WTC11 (cell line): ENCODE data around the gene PCSK5. TPM values are rescaled to one million over a fixed set of nuclear protein-coding genes. Genes with fewer than 3 reads are reported as not detected.

Experiments used
- ATAC-seq: fragments of 200-7000 bp; cut with Tn5 transposase; 2 replicates; pipeline ENCODE4 v1.10.0; 2021; ENCODE audit warnings: mild to moderate bottlenecking, moderate library complexity
- CTCF ChIA-PET: fragments of 300-600 bp; sonication (Branson Sonifier 250); formaldehyde crosslinking; loops from one replicate; lab custom pipeline; 2021; ENCODE audit warnings: antibody characterized with exemption; lab: Charles Lee
- POLR2A ChIA-PET: fragments of 350-600 bp; sonication (Branson Sonifier 250); formaldehyde crosslinking; loops from one replicate; lab custom pipeline; 2021; ENCODE audit warnings: antibody characterized with exemption; lab: Charles Lee
- DNase-seq: peaks from one replicate; pipeline ENCODE4 v3.0.0; 2021; ENCODE audit warnings: low spot score
- H3K27ac Mint-ChIP-seq: 2 replicates; pipeline ENCODE4 v1.8.0; 2021; ENCODE audit warnings: mixed read lengths
- H3K27me3 Mint-ChIP-seq: 2 replicates; pipeline ENCODE4 v1.8.0; 2021; ENCODE audit warnings: low read depth, mild to moderate bottlenecking, moderate library complexity, mixed read lengths
- H3K36me3 Mint-ChIP-seq: 2 replicates; pipeline ENCODE4 v1.8.0; 2021; ENCODE audit warnings: mixed read lengths
- H3K4me1 Mint-ChIP-seq: 2 replicates; pipeline ENCODE4 v1.8.0; 2022; ENCODE audit warnings: mixed read lengths
- H3K4me3 Mint-ChIP-seq: 2 replicates; pipeline ENCODE4 v1.8.0; 2021; ENCODE audit warnings: mild to moderate bottlenecking, moderate library complexity, mixed read lengths
- H3K9me3 Mint-ChIP-seq: 2 replicates; pipeline ENCODE4 v1.8.0; 2021; ENCODE audit warnings: mixed read lengths
- AFF4 ChIP-seq: sonication (generic); formaldehyde crosslinking; IDR thresholded peaks from 2 replicates; pipeline ENCODE4 v1.8.1; 2023; ENCODE audit warnings: mild to moderate bottlenecking, missing genetic modification reagents, borderline replicate concordance
- E2F1 ChIP-seq: sonication (generic); formaldehyde crosslinking; IDR thresholded peaks from 2 replicates; pipeline ENCODE4 v1.8.0; 2022; ENCODE audit warnings: mild to moderate bottlenecking, missing genetic modification reagents
- EMX1 ChIP-seq: fragments of 250-450 bp; sonication (Bioruptor Pico); IDR thresholded peaks from 2 replicates; pipeline ENCODE4 v1.8.0; 2021; ENCODE audit warnings: mild to moderate bottlenecking
- FOXJ3 ChIP-seq: sonication (generic); formaldehyde crosslinking; IDR thresholded peaks from 2 replicates; pipeline ENCODE4 v1.9.0; 2021; ENCODE audit warnings: missing genetic modification reagents, mild to moderate bottlenecking, borderline replicate concordance
- GABPB1 ChIP-seq: sonication (generic); formaldehyde crosslinking; IDR thresholded peaks from 2 replicates; pipeline ENCODE4 v1.8.1; 2023; ENCODE audit warnings: mild to moderate bottlenecking, missing genetic modification reagents
- HMGA2 ChIP-seq: fragments of 250-450 bp; sonication (Bioruptor Pico); IDR thresholded peaks from 2 replicates; pipeline ENCODE4 v1.4.0; 2021; ENCODE audit warnings: mild to moderate bottlenecking, moderate library complexity
- MAX ChIP-seq: sonication (generic); formaldehyde crosslinking; IDR thresholded peaks from 2 replicates; pipeline ENCODE4 v1.8.0; 2022; ENCODE audit warnings: mild to moderate bottlenecking, missing genetic modification reagents
- MXD4 ChIP-seq: fragments of 250-450 bp; sonication (Bioruptor Pico); IDR thresholded peaks from 2 replicates; pipeline ENCODE4 v1.8.0; 2021; ENCODE audit warnings: mild to moderate bottlenecking, moderate library complexity, borderline replicate concordance
- MYBL2 ChIP-seq: sonication (generic); formaldehyde crosslinking; IDR thresholded peaks from 2 replicates; pipeline ENCODE4 v1.8.1; 2023; ENCODE audit warnings: mild to moderate bottlenecking, moderate library complexity, missing genetic modification reagents
- NFYB ChIP-seq: sonication (generic); formaldehyde crosslinking; conservative IDR thresholded peaks from 2 replicates; pipeline ENCODE4 v1.8.0; 2022; ENCODE audit warnings: low read depth, missing genetic modification reagents
- OVOL2 ChIP-seq: fragments of 250-450 bp; sonication (Bioruptor Pico); IDR thresholded peaks from 2 replicates; pipeline ENCODE4 v1.9.0; 2021; ENCODE audit warnings: mild to moderate bottlenecking, borderline replicate concordance
- PRRX2 ChIP-seq: fragments of 250-450 bp; sonication (Bioruptor Pico); IDR thresholded peaks from 2 replicates; pipeline ENCODE4 v1.8.0; 2021; ENCODE audit warnings: mild to moderate bottlenecking
- SMAD3 ChIP-seq: sonication (generic); formaldehyde crosslinking; IDR thresholded peaks from 2 replicates; pipeline ENCODE4 v1.8.0; 2022; ENCODE audit warnings: missing genetic modification reagents, mild to moderate bottlenecking, borderline replicate concordance
- TCF7 ChIP-seq: sonication (generic); formaldehyde crosslinking; IDR thresholded peaks from 2 replicates; pipeline ENCODE4 v1.8.0; 2022; ENCODE audit warnings: mild to moderate bottlenecking, low read depth, missing genetic modification reagents, moderate library complexity
- TEAD1 ChIP-seq: sonication (generic); formaldehyde crosslinking; IDR thresholded peaks from 2 replicates; pipeline ENCODE4 v1.8.0; 2022; ENCODE audit warnings: mild to moderate bottlenecking, missing genetic modification reagents
- USF1 ChIP-seq: sonication (generic); formaldehyde crosslinking; IDR thresholded peaks from 2 replicates; pipeline ENCODE4 v1.8.0; 2022; ENCODE audit warnings: mild to moderate bottlenecking, missing genetic modification reagents
- ZNF281 ChIP-seq: sonication (generic); formaldehyde crosslinking; IDR thresholded peaks from 2 replicates; pipeline ENCODE4 v1.8.0; 2023; ENCODE audit warnings: mild to moderate bottlenecking, missing genetic modification reagents
- total RNA-seq: library from RNA; stranded (reverse); gene quantifications from 3 replicates; pipeline ENCODE4 v1.2.3, GENCODE V29; 2021

The PCSK5 gene
- total RNA-seq, 1 experiment from 2014 or later, result 30.6 TPM

- ChIA-PET POLR2A (no interaction called here), CTCF (interaction anchor here (1.3 to 1.9 kb wide), 2 partner anchors 10 to 73 kb away, joined by 4 to 8 read pairs; no protein-coding TSS in a partner anchor)
- Mint-ChIP-seq H3K27me3 (no peaks in the 10 kb centered on the region; the same call in 1 of the 2 replicates), H3K27ac (no peak overlapping the region), H3K9me3 (no peaks in the 10 kb centered on the region), H3K36me3 (no peaks in the 10 kb centered on the region), H3K4me3 (no peak overlapping the region), H3K4me1 (peaks cover 7% of the 10 kb centered on the region)
- ATAC-seq (no peak), DNase-seq (no peak)
- TF ChIP-seq USF1 (CRISPR knock-in tag) (no peak), AFF4 (CRISPR knock-in tag) (no peak), PRRX2 (CRISPR knock-in tag) (no peak), EMX1 (no peak), MAX (CRISPR knock-in tag) (no peak), HMGA2 (CRISPR knock-in tag) (no peak), E2F1 (CRISPR knock-in tag) (no peak), ZNF281 (CRISPR knock-in tag) (no peak), MXD4 (no peak), SMAD3 (CRISPR knock-in tag) (no peak), TCF7 (CRISPR knock-in tag) (no peak), FOXJ3 (CRISPR knock-in tag) (no peak)
These were observed 402.2 kb downstream of the PCSK5 start for GRCh38 chr9:76292658-76293057.

- Mint-ChIP-seq H3K36me3 (no peaks in the 10 kb centered on the region), H3K9me3 (no peaks in the 10 kb centered on the region), H3K27ac (no peak overlapping the region), H3K4me3 (no peak overlapping the region), H3K4me1 (peaks cover 19% of the 10 kb centered on the region), H3K27me3 (no peaks in the 10 kb centered on the region; the same call in 1 of the 2 replicates)
- DNase-seq, result no peak
- ATAC-seq, result no peak
- POLR2A ChIA-PET, result no interaction called here
- CTCF ChIA-PET, result no interaction called here
- TF ChIP-seq NFYB (CRISPR knock-in tag), result no peak
- TF ChIP-seq TEAD1 (CRISPR knock-in tag), result no peak
- no peak for TF ChIP-seq MYBL2
- no peak for TF ChIP-seq USF1 (CRISPR knock-in tag)
- no peak for TF ChIP-seq GABPB1 (CRISPR knock-in tag)
- no peak for TF ChIP-seq OVOL2 (CRISPR knock-in tag)
These were observed 403.8 kb downstream of the PCSK5 start for GRCh38 chr9:76294301-76294700.
